A549 (cell line): ENCODE measurements around the gene NEBL.

Source experiments
- NPAS2 ChIP-seq: fragments of 250-450 bp; sonication (Bioruptor Pico); IDR thresholded peaks from 2 replicates; pipeline ENCODE4 v1.8.0; 2022; ENCODE audit warnings: mild to moderate bottlenecking, moderate library complexity, borderline replicate concordance
- RAD21 ChIP-seq, 2 experiments: fragments of >200 bp in 1 of 2; sonication (Bioruptor Twin) in 1 of 2; formaldehyde crosslinking in 1 of 2; IDR thresholded peaks in 1 of 2; conservative IDR thresholded peaks in 1 of 2; 2 replicates in 1 of 2; 3 replicates in 1 of 2; pipeline ENCODE4 v1.6.1; 2012 to 2018; ENCODE audit warnings: inconsistent platforms in 1 of 2
- TF ChIP-seq, protein P1 (sequence below): fragments of >200 bp; sonication (Bioruptor Twin); formaldehyde crosslinking; IDR thresholded peaks from 3 replicates; pipeline ENCODE4 v1.5.1; 2016
- TF ChIP-seq, protein P2 (sequence below): fragments of >200 bp; sonication (Bioruptor Twin); formaldehyde crosslinking; IDR thresholded peaks from 3 replicates; pipeline ENCODE4 v1.6.1; 2016
- TF ChIP-seq, protein P3 (sequence below): IDR thresholded peaks from 2 replicates; pipeline ENCODE4 v1.6.1; 2012

DNA sequence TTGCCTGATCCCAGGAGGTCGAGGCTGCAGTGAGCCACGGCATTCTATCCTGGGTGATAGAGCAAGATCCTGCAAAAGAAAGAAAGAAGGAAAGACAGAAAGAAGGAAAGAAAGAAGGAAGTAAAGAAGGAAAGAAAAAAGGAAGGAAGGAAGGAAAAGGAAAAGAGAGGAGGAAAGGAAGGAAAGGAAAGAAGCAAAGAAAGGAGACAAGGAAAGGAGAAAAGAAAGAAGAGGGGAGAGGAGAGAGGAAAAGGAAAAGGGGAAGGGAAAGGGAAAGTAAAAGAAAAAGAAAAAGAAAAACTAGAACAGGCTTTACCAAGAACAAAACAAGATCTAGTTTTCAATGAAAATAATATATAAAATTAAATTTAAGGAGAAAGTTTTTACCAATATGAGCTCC, 15.0 kb downstream of the NEBL start:
- TF ChIP-seq NPAS2 (CRISPR knock-in tag) (no peak), RAD21 (conservative IDR thresholded peaks at IDR 0.05 in 1 of 2, IDR thresholded peaks at IDR 0.05 in 1 of 2) (no peak)
- TF ChIP-seq, protein P1, sequence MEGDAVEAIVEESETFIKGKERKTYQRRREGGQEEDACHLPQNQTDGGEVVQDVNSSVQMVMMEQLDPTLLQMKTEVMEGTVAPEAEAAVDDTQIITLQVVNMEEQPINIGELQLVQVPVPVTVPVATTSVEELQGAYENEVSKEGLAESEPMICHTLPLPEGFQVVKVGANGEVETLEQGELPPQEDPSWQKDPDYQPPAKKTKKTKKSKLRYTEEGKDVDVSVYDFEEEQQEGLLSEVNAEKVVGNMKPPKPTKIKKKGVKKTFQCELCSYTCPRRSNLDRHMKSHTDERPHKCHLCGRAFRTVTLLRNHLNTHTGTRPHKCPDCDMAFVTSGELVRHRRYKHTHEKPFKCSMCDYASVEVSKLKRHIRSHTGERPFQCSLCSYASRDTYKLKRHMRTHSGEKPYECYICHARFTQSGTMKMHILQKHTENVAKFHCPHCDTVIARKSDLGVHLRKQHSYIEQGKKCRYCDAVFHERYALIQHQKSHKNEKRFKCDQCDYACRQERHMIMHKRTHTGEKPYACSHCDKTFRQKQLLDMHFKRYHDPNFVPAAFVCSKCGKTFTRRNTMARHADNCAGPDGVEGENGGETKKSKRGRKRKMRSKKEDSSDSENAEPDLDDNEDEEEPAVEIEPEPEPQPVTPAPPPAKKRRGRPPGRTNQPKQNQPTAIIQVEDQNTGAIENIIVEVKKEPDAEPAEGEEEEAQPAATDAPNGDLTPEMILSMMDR = no peak
- TF ChIP-seq, protein P2, sequence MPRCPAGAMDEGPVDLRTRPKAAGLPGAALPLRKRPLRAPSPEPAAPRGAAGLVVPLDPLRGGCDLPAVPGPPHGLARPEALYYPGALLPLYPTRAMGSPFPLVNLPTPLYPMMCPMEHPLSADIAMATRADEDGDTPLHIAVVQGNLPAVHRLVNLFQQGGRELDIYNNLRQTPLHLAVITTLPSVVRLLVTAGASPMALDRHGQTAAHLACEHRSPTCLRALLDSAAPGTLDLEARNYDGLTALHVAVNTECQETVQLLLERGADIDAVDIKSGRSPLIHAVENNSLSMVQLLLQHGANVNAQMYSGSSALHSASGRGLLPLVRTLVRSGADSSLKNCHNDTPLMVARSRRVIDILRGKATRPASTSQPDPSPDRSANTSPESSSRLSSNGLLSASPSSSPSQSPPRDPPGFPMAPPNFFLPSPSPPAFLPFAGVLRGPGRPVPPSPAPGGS = no peak
- TF ChIP-seq, protein P3, sequence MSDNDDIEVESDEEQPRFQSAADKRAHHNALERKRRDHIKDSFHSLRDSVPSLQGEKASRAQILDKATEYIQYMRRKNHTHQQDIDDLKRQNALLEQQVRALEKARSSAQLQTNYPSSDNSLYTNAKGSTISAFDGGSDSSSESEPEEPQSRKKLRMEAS = no peak
